AG04450 (cell line): ENCODE data around the gene HECW1. TPM values are rescaled to one million over a fixed set of nuclear protein-coding genes. Genes with fewer than 3 reads are reported as not detected.
A peak's percentile ranks its signal among the peaks of the same experiment; 100 is the strongest.
"Not testable (repeated sequence)": the region's sequence is repeated elsewhere in the genome, so short reads cannot be mapped to it uniquely, and the experiment has no call there.

Experiments used
- CTCF ChIA-PET: fragments of 300-600, 350-600 bp; formaldehyde crosslinking; extraction: SDS; loops from one replicate; lab custom pipeline; 2022; ENCODE audit warnings: antibody characterized with exemption, inconsistent platforms; lab: Charles Lee
- POLR2A ChIA-PET: fragments of 350-600 bp; formaldehyde crosslinking; extraction: SDS; loops from one replicate; lab custom pipeline; 2021; ENCODE audit warnings: antibody characterized with exemption, inconsistent platforms; lab: Yijun Ruan, JAX
- DNase-seq: peaks from one replicate; pipeline ENCODE4 v3.0.0-alpha.2; 2011; ENCODE audit warnings: low read depth, low spot score
- H3K27ac ChIP-seq: one replicate; pipeline ENCODE4 v1.5.1; 2012; ENCODE audit warnings: low read depth, low read length, control low read depth
- H3K27me3 ChIP-seq: one replicate; pipeline ENCODE4 v1.6.0; 2012; ENCODE audit warnings: low read length; ENCODE audit not compliant: control insufficient read depth, insufficient read depth
- H3K4me3 ChIP-seq: 2 replicates; pipeline ENCODE4 v1.5.1; 2011; ENCODE audit warnings: mild to moderate bottlenecking, low read depth, low read length, control low read depth
- H3K9me3 ChIP-seq: 2 replicates; pipeline ENCODE4 v1.5.1; 2012; ENCODE audit warnings: low read length; ENCODE audit not compliant: control insufficient read depth, insufficient read depth
- CTCF ChIP-seq: IDR thresholded peaks from 2 replicates; pipeline ENCODE4 v1.5.1; 2011; ENCODE audit warnings: low read depth, low read length, control low read depth, inconsistent platforms
- polyA plus RNA-seq: library from polyadenylated mRNA; depleted of rRNA; stranded (reverse); fragments of >200 nt; gene quantifications from 2 replicates; pipeline ENCODE4 v1.2.3, GENCODE V29; 2011

Gene HECW1
- polyA plus RNA-seq, 1 experiment, result 2.6 TPM

GRCh38 chr7:43204081-43204480 lies 91.6 kb downstream of the HECW1 start:
- no peak overlapping the region for H3K27ac ChIP-seq
- ChIA-PET POLR2A (interaction anchor here (1.0 to 1.8 kb wide), 2 partner anchors 39 to 45 kb away, joined by 3 to 7 read pairs; no protein-coding TSS in a partner anchor), CTCF (interaction anchor here (0.9 to 2.9 kb wide), 3 partner anchors 57 to 634 kb away, joined by 3 to 10 read pairs (median 4); no protein-coding TSS in a partner anchor)
- DNase-seq, result peak; percentile 21
- no peak overlapping the region for H3K4me3 ChIP-seq
- no peak for TF ChIP-seq CTCF
- no peaks in the 10 kb centered on the region for H3K27me3 ChIP-seq
- no peaks in the 10 kb centered on the region for H3K9me3 ChIP-seq

- Histone ChIP-seq H3K27me3 (no peaks in the 10 kb centered on the region), H3K27ac (no peak overlapping the region), H3K4me3 (no peak overlapping the region), H3K9me3 (no peaks in the 10 kb centered on the region)
- TF ChIP-seq CTCF, result no peak
- ChIA-PET POLR2A (interaction anchor here (1.8 kb wide), 1 partner anchor 44 kb away, joined by 7 read pairs; no protein-coding TSS in a partner anchor), CTCF (interaction anchor here (0.7 to 2.9 kb wide), 3 partner anchors 9 to 633 kb away, joined by 3 to 10 read pairs (median 3); no protein-coding TSS in a partner anchor)
- no peak for DNase-seq
These were observed 92.8 kb downstream of the HECW1 start for GRCh38 chr7:43205171-43205795.

- DNase-seq, result no peak
- POLR2A ChIA-PET, result no interaction called here
- H3K4me3 ChIP-seq, result no peak overlapping the region
- no peaks in the 10 kb centered on the region for H3K27me3 ChIP-seq
- no peak overlapping the region for H3K27ac ChIP-seq
- no peaks in the 10 kb centered on the region for H3K9me3 ChIP-seq
- no peak for TF ChIP-seq CTCF
- CTCF ChIA-PET, result interaction anchor here (2.4 kb wide), 1 partner anchor 53 kb away, joined by 6 read pairs; no protein-coding TSS in a partner anchor
These were observed 95.8 kb downstream of the HECW1 start for GRCh38 chr7:43208242-43208641.

- not testable (repeated sequence) for H3K27ac ChIP-seq, H3K27me3 ChIP-seq, H3K4me3 ChIP-seq, DNase-seq, H3K9me3 ChIP-seq
- ChIA-PET POLR2A (interaction anchor here (0.6 kb wide), 1 partner anchor 1706 kb away, joined by 6 read pairs; no protein-coding TSS in a partner anchor), CTCF (interaction anchor here (1.6 to 2.3 kb wide), 3 partner anchors 51 to 269 kb away, joined by 5 read pairs; no protein-coding TSS in a partner anchor)
These were observed 98.1 kb downstream of the HECW1 start for GRCh38 chr7:43210539-43210938.

- no peak for DNase-seq
- POLR2A ChIA-PET, result no interaction called here
These were observed 98.8 kb downstream of the HECW1 start for GRCh38 chr7:43211286-43211685.

More at GRCh38 chr7:43211286-43211685, 98.8 kb downstream of the HECW1 start:
- H3K4me3 ChIP-seq, result no peak overlapping the region
- no peaks in the 10 kb centered on the region for H3K9me3 ChIP-seq
- H3K27ac ChIP-seq, result no peak overlapping the region
- CTCF ChIA-PET, result interaction anchor here (1.6 to 2.3 kb wide), 3 partner anchors 50 to 270 kb away, joined by 5 read pairs; no protein-coding TSS in a partner anchor
- H3K27me3 ChIP-seq, result no peaks in the 10 kb centered on the region
- peak; percentile 24 for TF ChIP-seq CTCF
